DMS153 treated with DMSO at 0.1 percent for 48 hours (cell line): ENCODE data around the gene ACKR4.
"Not testable (repeated sequence)": the region's sequence is repeated elsewhere in the genome, so short reads cannot be mapped to it uniquely, and the experiment has no call there.

Experiments used
- DNase-seq: peaks from one replicate; lab custom pipeline; 2025; ENCODE audit not compliant: unreplicated experiment; lab: John Stamatoyannopoulos, UW

ACKR4 gene

DNA sequence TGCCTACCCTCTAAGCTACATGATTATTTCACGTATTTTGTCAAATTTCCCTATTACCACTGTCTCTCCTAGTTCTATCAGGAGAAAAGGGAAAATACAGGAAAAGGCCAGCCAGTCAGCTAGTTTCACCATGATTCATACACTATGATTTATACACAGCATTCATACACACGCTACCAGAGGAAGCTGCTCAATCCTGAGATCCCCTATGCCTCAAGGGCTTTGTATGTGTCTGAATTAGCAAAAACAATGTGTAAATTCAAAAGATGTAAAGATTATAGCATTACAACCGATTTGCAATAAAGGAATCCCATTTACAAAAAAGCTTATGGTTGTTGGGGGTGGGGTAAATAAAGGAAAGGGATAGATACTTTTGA is 3.1 kb upstream of the ACKR4 start:
- no peak for DNase-seq

DNA sequence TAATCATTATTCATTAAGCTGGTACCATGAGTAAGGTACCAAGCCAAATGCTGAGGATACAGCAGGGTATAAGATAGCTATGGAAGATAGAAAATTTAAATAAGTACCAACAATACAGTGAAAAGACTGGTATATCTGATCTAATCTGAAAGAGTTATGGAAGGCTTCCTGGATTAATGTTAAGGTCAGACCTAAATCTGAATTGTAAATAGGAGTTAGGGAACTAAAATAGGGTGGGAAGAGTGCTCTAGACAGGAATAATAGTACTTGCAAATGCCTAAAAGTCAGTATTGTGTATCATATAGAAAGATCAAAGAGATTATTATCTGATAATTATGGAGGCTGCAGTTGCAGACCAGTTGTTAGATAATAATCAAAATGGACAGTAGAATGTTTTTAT is 2.6 kb upstream of the ACKR4 start:
- no peak for DNase-seq

DNA sequence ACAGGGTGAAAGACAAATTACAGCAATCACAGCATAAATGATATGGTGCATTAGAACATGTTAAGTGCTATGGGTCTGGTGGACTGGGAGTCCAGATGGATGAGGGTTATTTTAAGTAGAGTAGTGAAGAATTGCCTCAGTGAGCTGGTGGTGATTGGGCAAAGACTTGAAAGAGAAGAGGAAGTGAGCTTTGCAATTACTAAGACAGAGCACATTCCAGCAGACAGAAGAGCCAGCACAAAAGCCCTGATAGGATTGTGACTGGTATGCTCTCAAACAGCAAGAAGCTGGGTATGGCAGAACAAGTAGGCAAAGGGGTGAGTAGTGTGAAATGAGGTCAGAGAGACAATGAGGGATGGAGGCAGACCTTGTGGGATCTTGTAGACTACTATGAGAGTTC is 2.1 kb upstream of the ACKR4 start:
- DNase-seq, result no peak

DNA sequence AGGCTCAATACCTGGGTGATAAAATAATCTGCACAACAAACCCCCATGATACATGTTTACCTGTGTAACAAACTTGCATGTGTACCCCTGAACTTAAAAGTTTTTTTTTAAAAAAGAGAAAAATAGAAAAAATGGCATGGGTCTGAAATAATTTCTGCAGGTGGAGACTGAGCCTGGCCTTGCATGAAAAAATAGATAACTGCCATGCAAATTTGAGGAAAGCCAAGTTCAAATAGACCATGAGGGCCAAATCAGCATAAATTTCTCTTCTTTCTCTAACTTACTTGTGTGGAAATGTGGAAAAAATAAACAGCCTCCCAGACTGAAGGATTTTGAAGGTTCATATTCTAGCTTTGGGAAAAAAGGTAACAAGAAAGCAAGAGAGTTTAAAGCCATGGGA is 744 bp upstream of the ACKR4 start:
- DNase-seq, result no peak

DNA sequence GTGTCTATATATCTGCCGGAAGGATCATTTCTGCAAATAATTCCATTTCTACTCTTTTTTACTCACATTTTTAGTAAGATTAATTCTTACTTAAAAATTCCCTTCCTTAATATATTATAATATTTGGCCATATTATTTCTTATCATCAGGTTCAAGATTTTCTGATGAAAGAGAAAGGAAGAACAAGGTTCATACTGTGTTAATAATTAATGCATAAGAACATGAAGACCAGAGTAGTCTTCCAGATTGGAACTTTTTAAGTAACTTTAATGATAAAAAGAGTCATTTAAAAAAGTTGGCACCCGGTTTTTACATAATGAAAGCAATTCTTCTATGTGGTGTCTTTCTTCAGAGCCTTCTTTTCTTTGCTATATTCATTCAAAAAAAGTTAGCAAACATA is 590 bp downstream of the ACKR4 start:
- DNase-seq, result no peak

DNA sequence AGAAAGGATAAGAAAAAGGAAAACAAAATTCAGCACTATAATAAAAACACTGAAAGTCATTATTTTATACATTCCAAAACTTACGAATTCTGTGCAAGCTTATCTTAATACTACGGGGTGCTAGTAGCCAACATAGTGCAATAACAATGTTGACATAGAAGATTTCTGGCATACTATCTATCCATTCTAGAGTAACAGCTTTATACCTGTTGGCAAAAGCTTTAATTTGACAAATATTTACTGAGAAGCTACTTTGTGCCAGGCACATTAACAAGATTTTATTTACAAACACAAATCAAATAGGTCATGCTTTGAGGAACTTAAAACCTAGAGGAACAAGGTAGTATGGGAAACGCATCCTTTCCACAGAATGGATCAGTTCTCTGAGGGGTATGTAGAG is 1.1 kb downstream of the ACKR4 start:
- no peak for DNase-seq

DNA sequence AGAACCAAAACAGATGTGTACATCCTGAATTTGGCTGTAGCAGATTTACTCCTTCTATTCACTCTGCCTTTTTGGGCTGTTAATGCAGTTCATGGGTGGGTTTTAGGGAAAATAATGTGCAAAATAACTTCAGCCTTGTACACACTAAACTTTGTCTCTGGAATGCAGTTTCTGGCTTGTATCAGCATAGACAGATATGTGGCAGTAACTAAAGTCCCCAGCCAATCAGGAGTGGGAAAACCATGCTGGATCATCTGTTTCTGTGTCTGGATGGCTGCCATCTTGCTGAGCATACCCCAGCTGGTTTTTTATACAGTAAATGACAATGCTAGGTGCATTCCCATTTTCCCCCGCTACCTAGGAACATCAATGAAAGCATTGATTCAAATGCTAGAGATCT is 3.5 kb downstream of the ACKR4 start:
- not testable (repeated sequence) for DNase-seq

DNA sequence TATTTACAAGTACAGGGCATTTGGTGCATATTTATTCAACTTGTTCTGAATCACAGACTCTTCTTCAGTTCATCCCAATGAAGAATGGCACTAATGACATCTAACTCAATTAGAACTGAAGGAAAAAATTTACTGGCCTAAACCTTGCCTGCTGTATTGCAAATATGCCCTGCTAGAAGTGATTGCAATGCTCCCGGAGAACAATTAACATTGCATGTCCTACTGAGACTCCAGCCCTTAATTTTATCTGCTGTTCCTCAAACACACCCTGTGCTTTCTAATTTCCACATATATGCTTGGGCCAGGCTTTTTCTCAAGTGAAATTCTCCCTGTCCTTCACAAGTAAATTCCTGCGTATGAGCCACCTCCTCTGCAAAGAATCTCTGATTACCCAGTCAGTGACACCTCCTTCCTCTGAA is 8.3 kb downstream of the ACKR4 start:
- DNase-seq, result no peak

DNA sequence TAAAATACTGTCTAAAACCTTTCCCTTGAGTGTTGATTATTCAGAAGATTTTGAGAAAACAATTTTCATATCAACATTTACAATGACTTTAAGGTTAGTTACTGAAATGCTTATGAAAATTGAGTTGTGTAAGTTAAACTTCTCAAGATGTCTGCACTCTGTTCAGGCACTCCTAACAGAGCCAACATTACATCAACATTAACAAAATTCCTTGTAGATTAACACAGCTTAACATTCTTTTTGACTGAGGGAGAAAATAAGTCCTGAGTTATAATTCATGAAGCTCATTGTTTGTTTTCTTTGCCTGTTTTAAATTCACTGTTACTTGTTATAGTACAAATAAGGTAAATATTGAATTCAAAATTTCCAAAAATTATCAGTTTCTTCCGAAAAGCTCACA is 9.0 kb downstream of the ACKR4 start:
- no peak for DNase-seq

DNA sequence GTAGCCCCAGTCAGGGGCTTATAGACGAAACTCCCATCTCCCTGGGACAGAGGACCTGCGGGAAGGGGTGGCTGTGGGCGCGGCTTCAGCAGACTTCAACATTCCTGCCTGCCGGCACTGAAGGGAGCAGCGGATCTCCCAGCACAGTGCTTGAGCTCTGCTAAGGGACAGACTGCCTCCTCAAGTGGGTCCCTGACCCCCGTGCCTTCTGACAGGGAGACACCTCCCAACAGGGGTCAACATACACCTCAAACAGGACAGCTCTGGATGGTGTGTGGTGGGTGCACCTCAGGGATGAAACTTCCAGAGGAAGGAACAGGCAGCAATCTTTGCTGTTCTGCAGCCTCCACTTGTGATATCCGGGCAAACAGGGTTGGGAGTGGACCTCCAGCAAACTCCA is 9.6 kb downstream of the ACKR4 start:
- DNase-seq, result not testable (repeated sequence)

DNA sequence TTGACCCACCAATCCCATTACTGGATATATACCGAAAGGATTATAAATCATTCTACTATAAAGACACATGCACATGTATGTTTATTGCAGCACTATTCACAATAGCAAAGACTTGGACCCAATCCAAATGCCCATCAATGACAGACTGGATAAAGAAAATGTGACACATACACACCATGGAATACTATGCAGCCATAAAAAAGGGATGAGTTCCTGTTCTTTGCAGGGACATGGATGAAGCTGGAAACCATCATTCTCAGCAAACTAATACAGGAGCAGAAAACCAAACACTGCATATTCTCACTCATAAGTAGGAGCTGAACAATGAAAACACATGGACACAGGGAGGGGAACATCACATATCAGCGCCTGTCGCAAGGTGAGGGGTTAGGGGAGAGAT is 18.2 kb downstream of the ACKR4 start:
- DNase-seq, result not testable (repeated sequence)

DNA sequence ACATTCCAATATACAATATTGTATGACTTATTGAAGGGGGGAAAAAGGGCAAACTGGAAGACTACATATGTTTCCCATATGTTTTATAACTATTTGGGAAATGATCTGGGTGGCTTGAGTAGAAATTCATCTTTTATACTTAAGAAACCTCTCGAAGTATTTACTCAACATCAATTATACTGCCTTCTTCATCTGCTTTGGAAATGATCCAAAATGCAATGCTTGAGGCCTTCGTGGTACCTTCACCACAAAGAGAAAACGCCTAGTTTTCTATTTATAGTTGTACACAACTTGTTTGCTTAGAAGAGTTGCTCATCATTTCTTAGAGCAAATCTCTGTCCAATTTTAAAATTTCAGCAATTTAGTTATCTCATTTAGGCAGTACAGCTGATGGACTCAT is 18.8 kb downstream of the ACKR4 start:
- DNase-seq, result no peak

DNA sequence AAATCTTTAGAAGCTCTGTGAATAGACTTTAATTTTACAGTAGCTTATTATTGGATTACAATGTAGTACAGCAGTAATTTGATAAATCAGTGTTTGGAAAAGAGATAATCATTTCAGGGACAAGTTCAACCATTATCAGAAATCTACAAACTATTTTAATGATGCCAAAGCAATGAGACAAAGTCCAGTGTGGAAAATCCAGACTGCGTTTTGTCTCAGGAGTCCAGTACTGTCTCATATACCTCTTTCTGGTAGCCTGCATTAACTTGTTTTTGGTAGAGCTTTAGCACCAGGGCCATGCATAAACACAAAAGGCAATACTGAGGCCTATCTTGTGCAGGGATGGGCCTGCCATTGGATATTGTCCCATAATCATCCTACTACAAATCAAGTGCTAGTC is 19.7 kb downstream of the ACKR4 start:
- no peak for DNase-seq

DNA sequence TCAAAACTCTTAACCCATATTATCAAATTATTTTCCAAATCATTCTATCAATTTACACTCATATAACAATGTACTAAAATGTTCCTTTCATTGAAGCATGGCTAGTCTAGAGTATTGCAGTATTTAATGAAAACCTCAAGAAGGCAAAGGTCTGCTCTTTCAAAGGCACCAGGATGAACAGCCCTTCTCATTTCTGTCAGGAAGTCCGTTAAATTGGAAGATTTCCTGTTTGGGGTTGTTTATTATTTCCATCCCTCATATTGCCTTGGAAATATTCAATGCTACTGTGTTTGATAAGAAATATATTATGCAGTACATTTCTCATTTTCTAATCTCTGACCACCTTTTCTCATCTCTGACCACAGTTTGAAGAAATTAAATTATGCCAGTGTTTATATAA is 25.1 kb downstream of the ACKR4 start:
- DNase-seq, result no peak

DNA sequence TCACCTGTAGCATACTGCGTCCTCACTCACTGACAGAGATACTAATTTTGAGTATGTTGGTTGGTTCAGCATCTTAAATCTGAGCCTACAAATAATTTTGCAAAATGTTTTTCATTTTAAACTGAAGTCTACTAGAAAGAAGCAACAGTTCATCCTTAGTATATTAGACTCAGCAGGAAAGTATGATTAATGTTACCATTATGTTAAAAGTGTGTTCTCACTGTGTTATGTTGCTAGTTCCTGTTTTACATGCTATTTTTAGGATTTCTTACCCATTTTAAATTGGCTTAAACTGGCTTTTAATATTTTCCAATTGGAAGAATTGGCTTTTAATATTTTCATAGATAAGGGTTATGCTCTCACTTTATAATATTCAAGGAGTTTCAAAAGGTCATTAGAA is 25.7 kb downstream of the ACKR4 start:
- no peak for DNase-seq

DNA sequence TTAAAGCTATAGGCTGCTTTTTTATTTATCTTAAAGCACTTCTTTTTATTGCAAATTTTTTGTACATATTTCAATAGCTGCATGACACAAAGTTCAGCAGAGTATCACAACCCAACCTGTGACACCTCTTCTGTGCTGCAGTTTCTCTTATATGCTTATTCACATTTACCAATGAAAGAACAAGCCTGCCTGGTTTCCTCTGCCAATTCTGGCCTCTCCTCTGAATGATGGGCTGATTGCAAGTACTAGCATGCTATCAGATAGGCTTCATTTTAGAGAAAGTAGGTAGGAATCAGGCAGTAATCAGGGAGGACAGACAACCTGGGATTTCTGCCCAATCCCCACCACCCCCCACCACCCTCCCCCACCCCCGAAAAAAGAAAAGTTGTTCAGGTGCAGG is 26.6 kb downstream of the ACKR4 start:
- no peak for DNase-seq

DNA sequence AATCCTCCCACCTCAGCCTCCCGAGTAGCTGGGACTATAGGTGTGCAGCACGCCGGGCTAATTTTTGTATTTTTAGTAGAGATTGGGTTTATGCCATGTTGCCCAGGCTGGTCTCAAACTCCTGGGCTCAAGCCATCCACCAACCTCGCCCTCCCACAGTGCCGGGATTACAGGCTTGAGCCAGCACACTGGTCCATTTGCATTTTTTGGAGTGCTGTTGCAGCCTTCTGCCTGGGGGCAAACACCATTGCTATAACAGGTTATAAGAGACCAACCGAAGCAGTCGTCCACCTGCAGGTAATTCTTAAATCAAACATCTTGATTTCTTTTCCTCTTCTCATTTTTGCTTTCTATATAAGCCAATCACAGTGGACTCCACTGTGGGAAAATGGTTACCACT is 27.7 kb downstream of the ACKR4 start:
- no peak for DNase-seq

DNA sequence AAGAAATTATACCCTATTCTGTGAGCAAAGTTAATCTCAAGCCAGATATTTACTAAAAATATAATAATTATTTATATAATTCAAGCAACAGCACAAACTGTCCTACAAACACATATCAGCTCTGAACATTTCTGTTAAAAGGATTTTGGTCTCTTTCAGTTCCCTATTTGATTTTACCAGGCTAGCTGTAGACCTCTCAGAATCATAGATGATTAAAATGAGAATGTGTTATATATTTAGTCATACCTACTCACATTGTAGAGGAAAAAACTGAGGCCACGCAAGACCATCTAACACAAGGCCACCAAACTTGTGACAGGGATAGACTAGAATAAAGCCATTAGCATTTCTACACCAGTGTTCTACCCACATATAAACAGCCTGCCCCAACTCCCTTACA is 28.5 kb downstream of the ACKR4 start:
- DNase-seq, result no peak

DNA sequence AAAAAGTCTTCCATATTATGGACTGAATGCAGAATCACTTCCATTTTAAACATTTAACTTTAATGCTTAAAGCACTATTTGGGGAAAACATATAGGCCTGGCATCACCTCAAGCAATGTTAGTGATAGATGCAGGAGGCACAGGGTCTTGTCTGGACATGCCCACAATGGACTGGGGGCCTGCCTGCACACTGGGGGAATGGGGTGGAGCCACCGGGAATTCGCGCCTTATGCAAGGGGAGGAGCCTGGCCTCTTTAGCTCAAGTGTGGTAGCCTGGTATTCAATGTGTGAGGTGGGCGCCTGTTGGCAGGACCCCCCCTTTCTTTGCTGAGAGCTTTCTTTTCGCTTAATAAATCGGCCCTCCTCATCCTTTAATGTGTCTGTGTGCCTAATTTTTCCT is 29.9 kb downstream of the ACKR4 start:
- no peak for DNase-seq

DNA sequence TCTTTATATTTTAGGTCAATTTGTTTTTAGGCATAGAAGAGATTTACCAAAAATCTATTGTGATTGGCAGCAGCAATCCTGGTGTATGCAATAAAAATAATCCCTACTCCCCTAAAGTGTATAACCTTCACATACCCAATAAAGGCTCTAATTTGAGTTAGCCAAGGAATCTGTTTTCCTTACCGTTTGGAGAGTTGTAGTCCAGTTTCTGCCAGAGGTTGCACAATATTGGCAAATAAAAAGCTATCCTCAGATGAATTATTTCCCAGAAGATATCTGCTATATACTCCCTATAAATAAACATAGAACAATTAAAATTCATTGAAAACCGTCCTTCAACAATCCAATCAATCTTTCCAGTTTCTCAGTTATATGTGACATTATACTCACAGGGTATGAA is 31.1 kb downstream of the ACKR4 start:
- no peak for DNase-seq

DNA sequence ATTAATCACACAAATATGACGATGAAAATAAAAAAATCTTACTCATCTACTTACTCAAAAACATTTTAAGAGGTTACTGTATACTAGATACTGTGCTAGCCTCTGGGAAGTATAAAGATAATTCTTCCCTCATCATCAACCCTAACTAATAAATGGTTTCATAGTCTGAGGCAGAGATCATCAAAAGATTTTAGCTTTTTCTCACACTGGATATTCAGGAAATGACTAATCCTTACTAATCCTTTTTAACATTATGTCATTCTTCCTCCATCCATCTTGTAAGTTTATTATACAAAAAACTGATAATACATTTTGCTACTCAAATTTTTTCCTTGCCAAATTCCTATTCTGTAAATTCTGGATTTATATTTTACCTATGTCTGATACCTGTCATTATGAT is 32.9 kb downstream of the ACKR4 start:
- no peak for DNase-seq

DNA sequence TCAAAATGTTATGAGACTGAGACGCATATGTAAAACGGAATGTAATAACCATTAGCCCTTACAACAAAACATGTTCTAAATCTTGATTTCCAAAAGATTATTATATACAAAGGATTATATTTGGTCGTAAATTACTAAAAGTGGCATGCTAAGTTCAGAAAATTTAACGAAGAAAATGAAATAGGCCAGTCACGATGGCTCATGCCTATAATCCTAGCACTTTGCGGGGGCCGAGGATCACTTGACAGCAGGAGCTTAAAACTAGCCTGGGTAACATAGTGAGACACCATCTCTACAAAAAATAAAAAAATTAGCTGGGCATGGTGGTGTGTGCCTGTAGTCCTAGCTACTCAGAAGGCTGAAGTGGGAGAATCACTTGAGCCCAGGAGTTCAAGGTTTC is 33.5 kb downstream of the ACKR4 start:
- DNase-seq, result no peak

DNA sequence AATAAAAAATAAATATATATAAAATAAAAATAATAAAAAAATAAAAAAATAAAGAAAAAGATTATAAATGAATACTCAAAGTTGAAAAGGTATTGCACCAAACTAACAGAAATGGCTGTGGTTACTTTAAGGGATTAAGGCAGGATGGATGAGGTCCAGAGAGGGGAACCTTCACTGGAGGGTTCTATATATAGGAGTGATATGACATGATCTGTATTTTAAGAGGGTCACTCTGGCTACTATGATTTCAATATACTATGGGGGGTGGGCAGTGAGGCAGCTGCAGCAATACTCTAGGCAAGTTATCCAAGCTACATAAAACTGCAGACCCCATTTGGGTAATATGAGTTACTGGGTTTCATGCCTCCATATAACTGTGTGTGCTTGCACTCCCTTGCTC is 38.0 kb downstream of the ACKR4 start:
- no peak for DNase-seq

DNA sequence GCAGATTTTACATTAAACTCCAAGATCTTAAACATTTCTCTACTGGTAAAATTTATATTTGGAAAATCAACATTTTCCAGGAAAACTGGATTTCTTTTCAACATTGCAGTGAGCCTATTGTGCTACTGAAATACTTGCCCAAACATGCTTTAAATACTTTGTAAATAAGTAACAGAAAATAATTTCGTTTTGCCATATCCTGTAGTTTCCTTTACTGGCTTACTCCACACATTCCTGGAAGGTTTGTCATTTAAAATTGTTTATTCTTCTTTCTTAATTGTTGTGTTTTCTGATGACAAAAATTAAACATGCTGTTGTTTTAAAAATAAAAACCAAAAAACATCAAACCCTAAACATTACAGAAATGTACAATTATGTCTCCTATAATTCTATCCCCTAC is 40.5 kb downstream of the ACKR4 start:
- no peak for DNase-seq
